Lower leg skin (tissue), 4 donors: Measurements from ENCODE around the gene HNRNPF. TPM values are rescaled to one million over a fixed set of nuclear protein-coding genes. Genes with fewer than 3 reads are reported as not detected.

Source experiments
- DNase-seq, 2 donors: peaks; one replicate each; pipeline ENCODE4 v3.0.0-alpha.2; 2019; ENCODE audit warnings: low spot score in 2 of 2
- H3K4me3 ChIP-seq: fragments of 200-600 bp; sonication (generic); 2 replicates; pipeline ENCODE4 v1.5.1; 2017; ENCODE audit warnings: mild to moderate bottlenecking, low read depth; ENCODE audit not compliant: poor library complexity, severe bottlenecking
- CTCF ChIP-seq, 3 donors: fragments of 450-650 bp; IDR thresholded peaks; one replicate each; pipeline ENCODE4 v1.5.1; 2016; ENCODE audit warnings: antibody characterized with exemption in 3 of 3, mild to moderate bottlenecking in 3 of 3, moderate library complexity in 2 of 3
- POLR2A ChIP-seq, 2 donors: fragments of 450-650 bp; IDR thresholded peaks; one replicate each; pipeline ENCODE4 v1.6.1; 2016 to 2017; ENCODE audit warnings: antibody characterized with exemption in 2 of 2, mild to moderate bottlenecking in 1 of 2, moderate library complexity in 1 of 2
- WGBS, 2 donors: methylation state at CpG; one replicate each; pipeline ENCODE4 v1.1.5; 2018; 5-methylcytosine and 5-hydroxymethylcytosine counted together
- intact Hi-C: fragments of 100-400 bp; cut with DNase I; formaldehyde crosslinking; loops from one replicate; pipeline ENCODE4 v1.15.0; 2023; ENCODE audit warnings: low total_unique reads
- total RNA-seq, 4 donors: library from RNA; depleted of rRNA; stranded (reverse); fragments of >200 nt; gene quantifications; one replicate each; pipeline ENCODE4 v1.1.0, GENCODE V29; 2016

HNRNPF gene
- total RNA-seq, 4 donors from 2014 or later: 227 to 254 (median 232) TPM

- TF ChIP-seq POLR2A (IDR thresholded peaks at IDR 0.05): no peak
- no peak for TF ChIP-seq CTCF (IDR thresholded peaks at IDR 0.05)
- intact Hi-C loops: no loop called here
- 91 to 94% methylated on average over 4 of the region's 4 CpGs for WGBS, 2 donors
- no peak for DNase-seq
- H3K4me3 ChIP-seq: no peak overlapping the region
These were observed 39.1 kb downstream of the HNRNPF start for GRCh38 chr10:43369921-43370320.

GRCh38 chr10:43365001-43365400, 44.0 kb downstream of the HNRNPF start:
- intact Hi-C loops: no loop called here
- no peak for TF ChIP-seq CTCF (IDR thresholded peaks at IDR 0.05)
- no peak for TF ChIP-seq POLR2A (IDR thresholded peaks at IDR 0.05)
- whole genome bisulfite sequencing, 2 donors: 84 to 86% methylated on average over 3 of the region's 3 CpGs
- no peak for DNase-seq
- H3K4me3 ChIP-seq: no peak overlapping the region

GRCh38 chr10:43362191-43362839, 46.7 kb downstream of the HNRNPF start:
- intact Hi-C loops: no loop called here
- H3K4me3 ChIP-seq: peak overlapping the region; percentile 7
- peak; percentile 88 to 96 for DNase-seq
- 3 to 7% methylated on average over 29 to 33 of the region's 48 CpGs for WGBS, 2 donors
- TF ChIP-seq CTCF (IDR thresholded peaks at IDR 0.05): no peak
- no peak for TF ChIP-seq POLR2A (IDR thresholded peaks at IDR 0.05)

- TF ChIP-seq CTCF (IDR thresholded peaks at IDR 0.05): no peak
- TF ChIP-seq POLR2A (IDR thresholded peaks at IDR 0.05): no peak
- no peak for DNase-seq
- H3K4me3 ChIP-seq: peak overlapping the region; percentile 7
- WGBS, 2 donors: 23 to 28% methylated on average over 21 of the region's 21 CpGs
- intact Hi-C loops: no loop called here
These were observed 47.3 kb downstream of the HNRNPF start for GRCh38 chr10:43361547-43362190.

GRCh38 chr10:43360086-43360485, 48.9 kb downstream of the HNRNPF start:
- intact Hi-C loops: no loop called here
- DNase-seq: no peak
- H3K4me3 ChIP-seq: no peak overlapping the region
- WGBS, 2 donors: 69 to 76% methylated on average over 6 of the region's 6 CpGs
- TF ChIP-seq POLR2A (IDR thresholded peaks at IDR 0.05): no peak

- intact Hi-C loops: no loop called here
- no peak for TF ChIP-seq POLR2A (IDR thresholded peaks at IDR 0.05)
- no peak for TF ChIP-seq CTCF (IDR thresholded peaks at IDR 0.05)
- H3K4me3 ChIP-seq: no peak overlapping the region
- no peak for DNase-seq
- WGBS, 2 donors: 32 to 39% methylated on average over 4 of the region's 4 CpGs
These were observed 53.1 kb downstream of the HNRNPF start for GRCh38 chr10:43355749-43356371.
